ES-I3 (cell line): ENCODE data around the gene UBL5.

Source experiments
- H3K36me3 ChIP-seq: 2 replicates; pipeline ENCODE4 v1.6.1; 2013; ENCODE audit warnings: mild to moderate bottlenecking, low read length, control low read depth, moderate library complexity; ENCODE audit not compliant: insufficient read depth
- H3K4me1 ChIP-seq: 2 replicates; pipeline ENCODE4 v1.6.1; 2013; ENCODE audit warnings: mild to moderate bottlenecking, control low read depth, low read length; ENCODE audit not compliant: insufficient read depth
- H3K9ac ChIP-seq: 2 replicates; pipeline ENCODE4 v1.6.1; 2013; ENCODE audit warnings: low read depth, mild to moderate bottlenecking, low read length, moderate library complexity
- H3K9me3 ChIP-seq: 2 replicates; pipeline ENCODE4 v1.6.1; 2013; ENCODE audit warnings: mild to moderate bottlenecking, low read length, moderate library complexity; ENCODE audit not compliant: control insufficient read depth, insufficient read depth

UBL5 gene

GRCh38 chr19:9875031-9875627 lies 47.4 kb downstream of the UBL5 start:
- Histone ChIP-seq H3K9me3 (no peaks in the 10 kb centered on the region; the same call in 1 of the 2 replicates), H3K4me1 (0 out of 2 replicates have a peak, but pooled peaks cover 3% of the 10 kb centered on the region), H3K9ac (no peak overlapping the region), H3K36me3 (no peaks in the 10 kb centered on the region)

GRCh38 chr19:9875796-9876195 lies 48.1 kb downstream of the UBL5 start:
- Histone ChIP-seq H3K9ac (no peak overlapping the region), H3K36me3 (no peaks in the 10 kb centered on the region), H3K9me3 (no peaks in the 10 kb centered on the region; the same call in 1 of the 2 replicates), H3K4me1 (0 out of 2 replicates have a peak, but pooled peaks cover 3% of the 10 kb centered on the region)

- no peak overlapping the region for H3K9ac ChIP-seq
- 0 out of 2 replicates have a peak, but pooled peaks cover 3% of the 10 kb centered on the region for H3K4me1 ChIP-seq
- H3K9me3 ChIP-seq: no peaks in the 10 kb centered on the region; the same call in 1 of the 2 replicates
- no peaks in the 10 kb centered on the region for H3K36me3 ChIP-seq
Observed at GRCh38 chr19:9877780-9878510, 50.2 kb downstream of the UBL5 start.

- peaks cover 6% of the 10 kb centered on the region; the same call in 1 of the 2 replicates for H3K4me1 ChIP-seq
- no peak overlapping the region for H3K9ac ChIP-seq
- no peaks in the 10 kb centered on the region; the same call in 1 of the 2 replicates for H3K9me3 ChIP-seq
- H3K36me3 ChIP-seq: no peaks in the 10 kb centered on the region
Observed at GRCh38 chr19:9878511-9879196, 50.9 kb downstream of the UBL5 start.
